GM19025 (cell line): ENCODE measurements around the gene SLC35F1.

Experiments used
- ATAC-seq: cut with Tn5 transposase; IDR thresholded peaks from one replicate; pipeline ENCODE4 v1.9.1; 2021; ENCODE audit warnings: mild to moderate bottlenecking, low read depth, moderate library complexity; ENCODE audit not compliant: unreplicated experiment

The SLC35F1 gene

GRCh38 chr6:118174071-118174470, 267.0 kb downstream of the SLC35F1 start:
- ATAC-seq = no peak

- no peak for ATAC-seq
Observed at GRCh38 chr6:118177720-118178119, 270.7 kb downstream of the SLC35F1 start.

- no peak for ATAC-seq
Observed at GRCh38 chr6:118179048-118179447, 272.0 kb downstream of the SLC35F1 start.

GRCh38 chr6:118186672-118187567, 279.9 kb downstream of the SLC35F1 start:
- peak; percentile 56 for ATAC-seq

- peak; percentile 38 for ATAC-seq
Observed at GRCh38 chr6:118187568-118188164, 280.6 kb downstream of the SLC35F1 start.

DNA sequence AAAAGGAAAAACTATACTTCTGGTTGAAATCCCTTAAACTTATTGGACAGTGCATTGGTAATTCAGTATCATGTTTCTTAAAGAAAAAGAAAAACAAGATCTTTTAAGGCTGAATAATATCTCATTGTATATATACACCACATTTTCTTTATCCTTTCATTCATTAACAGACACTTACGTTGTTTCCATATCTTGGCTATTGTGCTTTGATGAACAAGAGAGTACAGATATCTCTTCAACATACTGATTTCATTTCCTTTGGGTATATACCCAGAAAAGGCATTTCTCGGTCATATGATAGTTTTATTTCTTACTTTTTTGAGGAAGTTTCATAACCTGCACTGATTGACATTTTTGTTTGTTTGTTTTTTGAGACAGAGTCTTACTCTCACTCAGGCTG, 281.5 kb downstream of the SLC35F1 start:
- ATAC-seq = no peak

- ATAC-seq = no peak
Observed at GRCh38 chr6:118197539-118197938, 290.5 kb downstream of the SLC35F1 start.

- ATAC-seq = no peak
Observed at GRCh38 chr6:118198746-118199145, 291.7 kb downstream of the SLC35F1 start.

DNA sequence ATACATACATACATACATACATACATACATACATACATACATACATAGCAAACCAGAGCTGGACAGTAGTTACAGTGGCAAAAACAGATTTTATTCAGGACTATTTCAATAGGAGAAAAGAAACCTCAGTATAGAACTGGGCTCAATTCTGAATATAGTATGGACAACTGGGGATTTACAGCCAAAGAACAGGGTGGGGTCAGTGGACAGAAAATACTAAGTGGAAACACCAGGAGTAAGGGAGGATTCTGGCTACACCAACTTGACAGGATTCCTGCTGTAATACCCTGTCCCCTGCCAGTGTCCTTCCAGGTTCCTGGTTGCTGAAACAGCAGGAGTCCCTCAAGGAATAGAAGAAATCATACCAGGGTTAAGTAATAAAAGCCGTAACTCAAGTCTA, 293.1 kb downstream of the SLC35F1 start:
- no peak for ATAC-seq

- ATAC-seq = no peak
Observed at GRCh38 chr6:118202517-118202916, 295.5 kb downstream of the SLC35F1 start.

GRCh38 chr6:118203545-118203944, 296.5 kb downstream of the SLC35F1 start:
- ATAC-seq = no peak

- ATAC-seq = no peak
Observed at GRCh38 chr6:118206221-118206620, 299.2 kb downstream of the SLC35F1 start.

GRCh38 chr6:118207947-118208346, 300.9 kb downstream of the SLC35F1 start:
- no peak for ATAC-seq

- ATAC-seq = no peak
Observed at GRCh38 chr6:118212451-118213173, 305.5 kb downstream of the SLC35F1 start.

DNA sequence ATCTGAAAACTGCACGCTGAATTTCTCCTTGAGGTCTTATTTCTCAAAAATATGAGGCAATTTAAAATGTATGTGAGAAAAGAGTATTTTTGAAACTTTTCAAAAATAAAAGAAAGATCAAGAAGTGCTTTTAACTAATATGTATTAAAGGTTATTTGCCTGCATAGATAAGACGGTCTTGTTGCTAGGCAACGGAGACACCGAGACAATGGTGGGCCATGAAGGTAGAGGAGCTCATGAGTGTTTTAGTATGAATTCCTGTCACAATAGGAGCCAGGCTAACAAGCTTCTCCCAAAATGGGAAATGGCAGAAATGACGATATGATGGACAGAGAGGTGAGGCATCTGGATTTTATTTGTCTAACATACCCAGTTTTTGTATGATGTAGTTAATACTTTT, 308.2 kb downstream of the SLC35F1 start:
- no peak for ATAC-seq

GRCh38 chr6:118216751-118217150, 309.7 kb downstream of the SLC35F1 start:
- no peak for ATAC-seq

GRCh38 chr6:118218156-118218555, 311.1 kb downstream of the SLC35F1 start:
- ATAC-seq = no peak

GRCh38 chr6:118220429-118221128, 313.5 kb downstream of the SLC35F1 start:
- no peak for ATAC-seq

- no peak for ATAC-seq
Observed at GRCh38 chr6:118223316-118223715, 316.3 kb downstream of the SLC35F1 start.

DNA sequence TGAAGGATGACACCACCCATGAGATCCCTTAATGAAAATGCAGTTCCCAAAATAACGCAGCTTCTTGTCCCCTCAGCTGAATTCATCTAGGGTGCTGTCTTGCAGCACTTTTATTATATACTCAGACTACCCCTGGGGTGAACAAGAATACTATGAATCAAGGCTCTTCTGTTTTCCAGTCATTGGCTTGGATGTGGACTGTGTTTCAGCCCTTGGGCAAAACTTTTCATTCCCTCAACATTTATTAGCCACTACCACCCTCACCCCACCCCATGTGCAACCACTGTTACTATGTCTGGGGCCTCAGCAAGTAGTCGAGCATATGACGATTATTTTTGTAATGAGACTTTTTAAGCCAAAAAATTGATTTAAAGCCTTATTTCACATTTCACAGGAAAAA, 321.8 kb downstream of the SLC35F1 start:
- ATAC-seq = no peak
